NCI-H446 (cell line): ENCODE measurements around the gene MYLK.
A peak's percentile ranks its signal among the peaks of the same experiment; 100 is the strongest.

Source experiments
- DNase-seq, 2 experiments: peaks; one replicate each; lab custom pipeline; 2025; lab: John Stamatoyannopoulos, UW

Gene MYLK

GRCh38 chr3:123876858-123877257 is 7.3 kb downstream of the MYLK start:
- no peak for DNase-seq

GRCh38 chr3:123872621-123873020 is 11.5 kb downstream of the MYLK start:
- DNase-seq: no peak

DNA sequence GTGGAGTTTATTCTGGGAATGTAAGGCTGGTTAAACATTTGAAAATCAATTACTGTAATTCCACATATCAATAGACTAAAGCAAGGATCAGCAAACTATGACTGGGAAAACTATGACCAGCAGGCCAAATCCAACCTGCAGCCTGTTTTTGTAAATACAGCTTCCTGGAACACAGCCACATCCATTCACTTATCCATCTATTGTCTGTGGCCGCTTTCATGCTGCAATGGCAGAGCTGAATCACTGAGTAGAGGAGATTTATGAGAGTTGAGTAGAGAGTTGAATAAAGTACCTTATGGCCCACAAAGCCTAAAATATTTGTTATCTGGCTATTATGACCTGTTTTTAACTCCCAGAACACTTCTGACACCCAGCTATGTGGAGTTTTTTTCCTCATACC is 12.2 kb downstream of the MYLK start:
- DNase-seq: peak in 1 of 2 experiments; percentile 17

DNA sequence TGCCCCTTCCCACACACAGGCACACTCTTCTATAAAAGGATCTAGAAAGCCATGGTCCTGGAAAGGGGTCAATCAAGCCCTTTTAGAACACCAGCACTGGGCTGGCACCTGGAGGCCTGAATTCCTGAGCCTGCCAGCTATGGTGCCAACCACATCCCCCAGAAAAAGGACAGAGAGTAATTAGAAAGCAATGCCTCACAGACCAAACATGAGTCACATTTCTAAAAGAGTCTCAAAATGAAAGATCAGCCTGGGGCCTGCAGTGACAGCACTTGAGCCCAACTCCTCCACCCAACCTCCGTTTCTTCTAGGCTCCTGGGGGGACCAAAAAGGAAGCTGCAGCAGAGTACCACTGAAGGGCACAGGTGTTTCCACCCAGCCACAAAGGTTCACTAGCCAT is 14.1 kb downstream of the MYLK start:
- DNase-seq: no peak

DNA sequence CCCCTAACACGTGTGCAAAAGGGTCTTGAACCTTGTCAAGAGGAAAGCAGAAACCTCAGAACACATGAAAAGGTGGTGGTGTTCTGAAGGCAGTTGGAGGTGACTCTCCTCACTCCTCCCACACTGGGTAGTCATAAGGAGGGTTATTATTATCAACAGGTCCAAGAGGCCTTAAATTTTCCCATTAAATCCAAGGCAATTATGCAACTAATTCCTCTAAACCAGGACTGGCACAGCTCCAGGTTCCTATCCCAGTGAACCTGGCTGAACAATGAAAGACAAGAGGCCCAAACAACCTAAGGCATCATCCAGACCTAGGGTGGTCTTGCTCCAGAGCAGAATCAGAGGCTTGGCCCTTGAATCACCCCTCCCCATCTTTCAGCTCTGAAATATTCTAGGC is 15.0 kb downstream of the MYLK start:
- DNase-seq: no peak

DNA sequence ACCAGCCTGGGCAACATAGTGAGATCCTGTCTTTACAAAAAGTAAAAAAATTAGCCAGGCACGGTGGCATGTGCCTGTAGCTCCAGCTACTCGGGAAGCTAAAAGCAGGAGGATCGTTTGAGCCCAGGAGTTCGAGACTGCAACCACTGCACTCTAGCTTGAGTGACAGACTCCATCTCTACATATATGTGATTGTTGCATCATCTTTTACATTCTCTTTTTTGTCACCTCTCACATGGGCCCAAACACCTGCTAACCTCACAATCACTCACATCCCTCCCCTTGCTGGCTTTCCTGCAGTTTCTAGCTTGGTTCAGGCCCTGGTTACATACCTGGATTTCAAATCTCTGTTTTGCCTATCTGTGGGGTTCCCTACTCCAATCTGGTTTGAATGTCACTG is 19.4 kb downstream of the MYLK start:
- DNase-seq: no peak

- DNase-seq: no peak
Observed at GRCh38 chr3:123862152-123862551, 22.0 kb downstream of the MYLK start.

DNA sequence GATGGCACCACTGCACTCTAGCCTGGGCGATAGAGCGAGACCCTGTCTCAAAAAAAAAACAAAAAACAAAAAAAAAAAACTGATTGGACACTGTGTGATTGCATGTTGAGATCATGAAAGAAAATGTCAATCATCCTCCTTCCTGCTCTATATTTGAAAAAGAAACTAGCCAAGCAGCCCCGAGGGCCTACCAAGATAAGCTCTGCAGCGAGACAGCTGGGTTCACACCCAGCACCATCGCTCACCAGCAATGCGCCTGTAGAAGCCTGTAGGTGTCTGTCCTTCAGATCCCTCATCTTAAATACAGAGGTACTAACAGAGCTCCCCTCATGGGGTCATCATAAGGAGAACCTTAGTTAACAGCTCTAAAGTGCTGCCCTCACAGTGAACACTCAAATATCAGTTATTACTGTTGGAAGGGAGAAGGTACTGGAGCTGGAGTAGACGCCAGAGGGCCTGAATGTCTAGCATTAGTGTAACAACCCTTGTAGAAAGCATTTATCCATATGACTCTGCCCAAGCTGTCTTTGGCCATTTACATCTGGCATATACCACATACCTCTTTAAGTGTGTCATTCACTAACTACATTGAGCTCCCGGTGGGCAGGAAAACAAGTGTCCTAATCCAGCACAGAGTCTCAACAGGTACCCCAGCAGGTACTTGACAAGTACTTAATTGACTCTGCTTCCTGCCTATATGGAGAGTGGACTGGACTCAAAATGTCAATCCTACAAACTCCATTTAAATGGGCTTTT is 22.9 kb downstream of the MYLK start:
- no peak for DNase-seq

DNA sequence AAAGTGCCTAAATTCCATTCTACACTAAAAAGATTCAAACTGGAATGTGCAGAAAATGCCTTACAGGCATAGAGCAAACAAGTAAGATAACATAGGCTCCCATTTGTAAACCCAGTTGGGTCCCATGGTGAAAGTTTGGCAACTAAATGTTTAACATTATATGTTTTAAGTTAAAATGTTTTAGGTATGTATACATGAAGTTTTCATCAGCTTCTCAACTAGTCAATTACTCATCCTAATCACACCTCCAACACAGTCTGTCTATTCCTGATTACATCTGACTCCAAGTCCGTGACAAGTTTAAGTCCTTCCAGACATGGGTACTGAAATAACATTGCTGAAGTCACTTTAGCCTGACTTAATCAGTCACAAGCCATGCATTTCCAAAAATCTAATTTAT is 25.0 kb downstream of the MYLK start:
- no peak for DNase-seq

GRCh38 chr3:123854905-123855304 is 29.2 kb downstream of the MYLK start:
- no peak for DNase-seq

DNA sequence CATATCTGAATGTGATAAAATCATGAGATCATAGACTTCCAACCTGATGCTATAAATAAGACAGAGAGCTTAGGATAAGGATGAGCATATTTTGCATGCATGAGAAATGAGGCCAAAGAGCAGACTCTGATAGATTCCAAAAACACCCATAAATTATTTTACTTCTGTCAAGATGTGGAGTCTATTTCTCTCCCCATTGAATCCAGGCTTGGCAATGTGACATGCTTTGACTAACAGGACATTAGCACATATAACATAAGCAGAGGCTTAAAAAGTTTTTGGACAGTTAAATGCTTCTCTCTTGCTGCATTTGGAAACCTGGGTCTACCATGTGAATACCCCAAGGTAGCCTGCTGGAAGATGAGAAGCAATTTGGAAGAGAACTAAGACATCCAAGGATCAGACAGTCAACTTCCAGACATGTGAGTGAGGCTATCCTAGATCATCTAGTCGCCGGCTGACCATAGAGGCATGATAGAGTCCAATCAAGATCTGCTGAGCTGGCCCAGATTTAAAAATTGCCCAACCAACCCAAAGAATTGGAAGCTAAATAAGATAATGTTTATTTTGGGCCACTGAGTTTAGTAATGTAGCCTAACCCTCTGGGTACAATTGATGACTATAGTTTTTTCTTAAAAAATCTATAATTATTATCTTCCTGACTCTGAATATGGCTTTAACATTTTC is 30.3 kb downstream of the MYLK start:
- DNase-seq: no peak

GRCh38 chr3:123847209-123847608 is 36.9 kb downstream of the MYLK start:
- DNase-seq: no peak

GRCh38 chr3:123843668-123844067 is 40.5 kb downstream of the MYLK start:
- DNase-seq: no peak

- no peak for DNase-seq
Observed at GRCh38 chr3:123842711-123843110, 41.4 kb downstream of the MYLK start.

- no peak for DNase-seq
Observed at GRCh38 chr3:123841476-123842238, 42.5 kb downstream of the MYLK start.

DNA sequence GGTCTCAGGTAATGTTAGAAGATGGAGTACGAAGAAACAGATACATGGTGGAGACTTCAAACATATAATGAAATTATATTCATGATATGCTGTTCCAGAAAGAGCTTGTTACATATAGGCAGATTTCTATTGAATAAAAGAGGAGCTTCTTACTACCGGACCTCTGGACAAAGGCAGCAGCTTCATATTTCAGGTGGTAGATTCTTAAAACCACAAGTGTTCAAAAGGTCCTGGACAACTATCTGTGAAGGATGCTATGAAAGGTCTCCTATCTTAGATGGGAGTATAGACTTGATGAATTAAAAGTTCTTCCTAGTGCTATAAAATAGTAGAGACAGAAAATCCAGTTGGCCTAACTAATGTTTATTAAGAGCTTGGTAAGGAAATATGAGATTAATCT is 43.2 kb downstream of the MYLK start:
- no peak for DNase-seq

DNA sequence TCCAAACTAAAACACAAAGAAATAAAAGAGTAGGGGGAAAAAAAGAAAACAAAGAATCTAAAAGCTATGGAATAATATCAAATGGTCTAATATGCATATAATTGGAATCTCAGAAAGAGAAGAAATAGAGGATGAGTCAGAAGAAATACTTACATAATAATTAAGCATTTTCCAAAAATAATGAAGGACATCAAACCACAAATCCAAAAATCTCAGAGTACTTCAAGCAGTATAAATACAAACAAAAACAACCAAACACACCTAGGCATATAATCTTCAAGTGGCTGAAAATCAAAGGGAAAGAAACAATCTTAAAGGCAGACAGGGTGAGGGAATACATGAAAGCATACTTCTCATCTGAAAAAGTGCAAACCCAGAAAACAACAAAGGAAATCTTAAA is 46.3 kb downstream of the MYLK start:
- no peak for DNase-seq

GRCh38 chr3:123834631-123835030 is 49.5 kb downstream of the MYLK start:
- DNase-seq: no peak

- no peak for DNase-seq
Observed at GRCh38 chr3:123833398-123833785, 50.7 kb downstream of the MYLK start.

GRCh38 chr3:123832692-123833397 is 51.3 kb downstream of the MYLK start:
- DNase-seq: no peak

- no peak for DNase-seq
Observed at GRCh38 chr3:123831420-123831819, 52.7 kb downstream of the MYLK start.

- no peak for DNase-seq
Observed at GRCh38 chr3:123821920-123822319, 62.2 kb downstream of the MYLK start.
